Left ventricle myocardium inferior (tissue), 1 donor: Measurements from ENCODE around the gene SFTPA2. TPM values are rescaled to one million over a fixed set of nuclear protein-coding genes. Genes with fewer than 3 reads are reported as not detected.
"Not testable (repeated sequence)": the region's sequence is repeated elsewhere in the genome, so short reads cannot be mapped to it uniquely, and the experiment has no call there.

Experiments
- DNase-seq: peaks from one replicate; pipeline ENCODE4 v3.0.0-alpha.2; 2020
- H3K27ac ChIP-seq: fragments of 200-600 bp; replicated peaks from 2 replicates; pipeline ENCODE4 v1.8.0; 2021
- H3K27me3 ChIP-seq: fragments of 200-600 bp; 2 replicates; pipeline ENCODE4 v1.8.0; 2021; ENCODE audit warnings: low read depth
- H3K36me3 ChIP-seq: fragments of 200-600 bp; 2 replicates; pipeline ENCODE4 v1.8.0; 2021
- H3K4me1 ChIP-seq: fragments of 200-600 bp; 2 replicates; pipeline ENCODE4 v1.8.0; 2021
- H3K4me3 ChIP-seq: fragments of 200-600 bp; 2 replicates; pipeline ENCODE4 v1.8.0; 2021; ENCODE audit warnings: mild to moderate bottlenecking, moderate library complexity
- H3K9me3 ChIP-seq: fragments of 200-600 bp; replicated peaks from 2 replicates; pipeline ENCODE4 v1.8.0; 2021
- intact Hi-C: fragments of 100-400 bp; cut with micrococcal nuclease; formaldehyde crosslinking; loops from one replicate; pipeline ENCODE4 v1.11.0; 2022
- total RNA-seq: library from RNA; stranded (reverse); fragmentation: NEBNext Ultra II Directional; extraction: Animal tissue kit (Norgen Biotek cat#: 25700); gene quantifications from one replicate; pipeline ENCODE4 v1.2.1, GENCODE V29; 2021
- TF ChIP-seq, protein P1 (sequence below): fragments of 200-600 bp; IDR thresholded peaks from 2 replicates; pipeline ENCODE4 v1.8.0; 2021; ENCODE audit warnings: antibody characterized with exemption, mild to moderate bottlenecking, borderline replicate concordance
- donor health status: DM: no; HTN: yes; CAD: no; lungs with severe emphysema.

SFTPA2 gene
- total RNA-seq, 1 donor from 2014 or later: not detected

DNA sequence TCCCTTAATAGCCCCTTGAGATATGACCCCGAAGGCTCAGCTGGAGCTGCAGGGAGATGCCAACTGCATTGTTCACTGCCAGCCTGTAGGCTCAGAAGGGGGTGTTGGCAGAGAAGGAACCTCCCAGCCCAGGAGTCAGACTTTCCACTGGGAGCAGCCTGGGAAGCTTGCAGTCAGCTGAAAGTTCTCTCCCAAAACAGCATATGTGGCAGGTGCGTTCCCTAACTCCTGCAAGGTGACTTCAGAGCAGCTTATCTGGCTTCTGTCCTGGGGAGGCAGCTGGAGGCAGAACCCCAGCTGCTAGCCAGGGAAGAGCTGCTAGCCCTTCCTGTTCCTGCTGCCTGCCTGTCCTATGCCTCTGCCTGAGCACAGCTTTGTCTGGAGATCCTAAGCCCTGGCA, 8.1 kb downstream of the SFTPA2 start:
- Histone ChIP-seq H3K4me3 (no peak overlapping the region), H3K27ac (no peak overlapping the region), H3K9me3 (no peaks in the 10 kb centered on the region), H3K4me1 (no peaks in the 10 kb centered on the region), H3K27me3 (peaks cover 17% of the 10 kb centered on the region), H3K36me3 (no peaks in the 10 kb centered on the region)
- TF ChIP-seq, protein P1, sequence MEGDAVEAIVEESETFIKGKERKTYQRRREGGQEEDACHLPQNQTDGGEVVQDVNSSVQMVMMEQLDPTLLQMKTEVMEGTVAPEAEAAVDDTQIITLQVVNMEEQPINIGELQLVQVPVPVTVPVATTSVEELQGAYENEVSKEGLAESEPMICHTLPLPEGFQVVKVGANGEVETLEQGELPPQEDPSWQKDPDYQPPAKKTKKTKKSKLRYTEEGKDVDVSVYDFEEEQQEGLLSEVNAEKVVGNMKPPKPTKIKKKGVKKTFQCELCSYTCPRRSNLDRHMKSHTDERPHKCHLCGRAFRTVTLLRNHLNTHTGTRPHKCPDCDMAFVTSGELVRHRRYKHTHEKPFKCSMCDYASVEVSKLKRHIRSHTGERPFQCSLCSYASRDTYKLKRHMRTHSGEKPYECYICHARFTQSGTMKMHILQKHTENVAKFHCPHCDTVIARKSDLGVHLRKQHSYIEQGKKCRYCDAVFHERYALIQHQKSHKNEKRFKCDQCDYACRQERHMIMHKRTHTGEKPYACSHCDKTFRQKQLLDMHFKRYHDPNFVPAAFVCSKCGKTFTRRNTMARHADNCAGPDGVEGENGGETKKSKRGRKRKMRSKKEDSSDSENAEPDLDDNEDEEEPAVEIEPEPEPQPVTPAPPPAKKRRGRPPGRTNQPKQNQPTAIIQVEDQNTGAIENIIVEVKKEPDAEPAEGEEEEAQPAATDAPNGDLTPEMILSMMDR: no peak
- DNase-seq: no peak
- intact Hi-C loops: no loop called here

DNA sequence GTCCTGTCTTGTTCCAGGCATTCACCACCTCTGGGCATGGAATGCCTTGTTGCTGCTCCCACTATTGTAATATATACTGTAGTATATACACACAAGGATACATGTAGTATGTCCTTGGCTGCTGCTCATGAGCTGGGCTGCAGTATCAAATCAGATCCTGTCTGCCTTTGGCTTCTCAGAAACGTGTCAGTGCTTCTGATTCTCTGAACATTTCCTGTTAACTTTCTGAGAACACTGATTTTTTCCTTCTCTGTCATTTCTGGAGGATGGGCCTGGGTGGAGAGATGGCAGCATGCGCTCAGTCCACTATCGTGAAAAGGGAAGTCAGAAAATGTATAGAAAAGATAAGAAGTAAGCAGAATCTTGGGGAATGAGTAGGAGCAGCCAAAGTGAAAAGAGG, 12.2 kb downstream of the SFTPA2 start:
- TF ChIP-seq, protein P1: no peak
- H3K4me1 ChIP-seq: no peaks in the 10 kb centered on the region
- H3K27ac ChIP-seq: no peak overlapping the region
- intact Hi-C loops: no loop called here
- H3K36me3 ChIP-seq: no peaks in the 10 kb centered on the region
- no peaks in the 10 kb centered on the region for H3K9me3 ChIP-seq
- H3K4me3 ChIP-seq: no peak overlapping the region
- H3K27me3 ChIP-seq: peaks cover 13% of the 10 kb centered on the region
- DNase-seq: no peak

DNA sequence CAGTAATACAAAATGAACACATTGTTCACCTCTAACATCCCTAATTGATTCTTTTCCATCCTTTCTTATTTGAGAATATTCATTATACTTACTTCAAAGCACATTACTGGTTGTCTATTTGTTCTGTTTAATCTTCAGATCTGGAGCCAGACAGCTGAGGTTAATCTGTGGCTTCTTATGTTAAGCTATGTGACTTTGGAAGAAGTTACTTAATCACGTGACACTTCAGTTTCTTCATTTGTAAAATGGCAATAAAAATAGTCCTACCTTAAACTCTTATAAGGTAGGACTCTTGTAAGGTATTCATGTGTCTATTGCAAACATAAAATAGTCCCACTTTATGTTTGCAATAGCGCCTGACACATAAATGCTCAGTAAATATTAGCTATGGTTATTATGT, 13.1 kb downstream of the SFTPA2 start:
- H3K9me3 ChIP-seq, H3K27me3 ChIP-seq, intact Hi-C loops, H3K27ac ChIP-seq, H3K4me3 ChIP-seq, H3K36me3 ChIP-seq, DNase-seq, H3K4me1 ChIP-seq: not testable (repeated sequence)

DNA sequence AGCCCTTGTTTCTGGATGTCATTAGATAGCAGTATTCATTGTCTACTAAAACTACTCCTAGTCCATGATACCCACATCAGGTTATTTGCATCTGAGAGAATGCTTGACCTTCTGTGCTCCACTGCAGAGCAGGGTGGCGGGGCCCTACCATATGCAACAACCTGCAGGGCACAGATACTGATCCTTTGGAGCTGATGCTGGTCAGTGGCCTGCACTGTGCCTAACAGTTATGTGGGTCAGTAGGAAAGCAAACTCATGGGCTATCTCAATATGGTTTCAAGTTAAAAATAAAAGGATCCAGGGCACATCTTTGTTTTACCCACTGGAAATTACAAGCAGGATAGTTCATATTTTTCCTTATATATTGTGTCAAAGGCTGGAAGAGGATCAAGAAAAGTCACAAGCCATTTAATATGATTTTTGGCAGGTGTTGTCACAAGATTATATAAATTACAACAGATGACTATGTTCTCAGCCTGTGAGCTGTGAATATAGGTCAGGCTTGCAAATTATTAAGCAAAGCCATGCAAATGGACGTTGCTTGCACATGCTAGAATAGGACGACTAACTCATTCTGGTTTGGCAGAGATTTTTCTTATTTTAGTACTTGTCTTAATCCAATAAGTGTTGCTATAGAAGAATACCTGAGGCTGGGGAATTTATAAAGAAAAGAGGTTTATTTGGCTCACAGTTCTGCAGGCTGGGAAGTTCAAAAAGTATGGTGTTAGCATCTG, 15.1 kb downstream of the SFTPA2 start:
- H3K4me3 ChIP-seq, H3K27me3 ChIP-seq, H3K9me3 ChIP-seq, intact Hi-C loops, H3K4me1 ChIP-seq, DNase-seq, H3K36me3 ChIP-seq, H3K27ac ChIP-seq: not testable (repeated sequence)

DNA sequence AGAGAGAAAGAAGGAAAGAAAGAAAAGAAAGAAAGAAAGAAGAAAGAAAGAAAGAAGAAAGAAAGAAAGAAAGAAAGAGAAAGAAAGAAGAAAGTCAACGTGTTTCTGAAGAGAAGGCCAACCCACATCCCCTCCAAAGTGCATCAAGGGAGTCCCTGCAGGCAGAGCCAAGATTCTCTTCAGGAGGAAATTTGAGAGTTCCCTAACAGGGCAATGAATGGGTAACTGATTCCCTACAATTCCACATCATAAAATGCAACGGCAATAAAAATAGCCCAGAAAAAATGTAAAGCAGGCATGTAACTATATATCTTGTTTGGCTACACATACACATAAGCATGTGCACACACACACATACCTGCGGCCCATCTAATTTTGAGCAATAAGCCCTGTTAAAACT, 15.8 kb downstream of the SFTPA2 start:
- H3K27me3 ChIP-seq, H3K4me1 ChIP-seq, H3K4me3 ChIP-seq, H3K9me3 ChIP-seq, DNase-seq, H3K36me3 ChIP-seq, intact Hi-C loops, H3K27ac ChIP-seq: not testable (repeated sequence)

DNA sequence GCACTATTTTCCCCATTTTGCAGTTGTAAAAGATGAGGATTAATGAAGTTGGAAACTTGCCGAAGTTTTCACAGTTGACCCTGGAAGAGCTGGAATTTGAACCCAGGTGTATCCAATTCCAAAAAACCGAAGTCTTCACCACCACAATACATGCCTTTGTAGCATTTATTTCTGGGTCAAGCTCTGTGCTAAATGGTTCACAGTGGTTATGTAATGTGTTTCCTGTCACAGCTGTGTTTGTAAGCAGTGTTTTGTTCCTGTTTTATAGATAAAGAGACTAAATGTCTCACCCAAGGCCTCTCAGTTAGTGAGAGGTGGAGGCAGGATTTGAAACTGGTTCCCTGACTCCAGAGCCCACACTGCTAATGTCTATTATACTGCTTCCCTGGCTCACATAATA, 17.6 kb downstream of the SFTPA2 start:
- Histone ChIP-seq H3K4me3 (no peak overlapping the region), H3K36me3 (no peaks in the 10 kb centered on the region), H3K27me3 (no peaks in the 10 kb centered on the region), H3K9me3 (no peaks in the 10 kb centered on the region), H3K4me1 (no peaks in the 10 kb centered on the region), H3K27ac (no peak overlapping the region)
- intact Hi-C loops: no loop called here
- TF ChIP-seq, protein P1: no peak
- no peak for DNase-seq

DNA sequence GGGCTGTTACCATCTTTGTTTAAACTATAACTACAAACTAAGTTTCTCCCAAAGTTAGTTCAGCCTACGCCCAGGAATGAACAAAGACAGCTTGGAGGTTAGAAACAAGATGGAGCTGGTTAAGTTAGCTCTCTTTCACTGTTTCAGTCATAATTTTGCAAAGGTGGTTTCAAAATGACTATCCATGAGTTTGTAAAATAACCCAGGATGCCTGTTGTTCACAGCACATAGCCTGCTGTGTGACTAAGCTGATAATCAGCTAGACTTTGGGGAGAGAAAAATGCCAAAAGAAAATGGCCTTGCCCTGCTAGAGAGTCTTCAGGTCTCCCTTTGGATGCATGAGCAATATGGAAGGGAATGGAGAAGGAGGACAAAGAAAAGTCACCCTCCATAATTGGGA, 19.3 kb downstream of the SFTPA2 start:
- intact Hi-C loops, H3K4me3 ChIP-seq, H3K27me3 ChIP-seq, DNase-seq, H3K9me3 ChIP-seq, H3K36me3 ChIP-seq, H3K27ac ChIP-seq, H3K4me1 ChIP-seq: not testable (repeated sequence)

DNA sequence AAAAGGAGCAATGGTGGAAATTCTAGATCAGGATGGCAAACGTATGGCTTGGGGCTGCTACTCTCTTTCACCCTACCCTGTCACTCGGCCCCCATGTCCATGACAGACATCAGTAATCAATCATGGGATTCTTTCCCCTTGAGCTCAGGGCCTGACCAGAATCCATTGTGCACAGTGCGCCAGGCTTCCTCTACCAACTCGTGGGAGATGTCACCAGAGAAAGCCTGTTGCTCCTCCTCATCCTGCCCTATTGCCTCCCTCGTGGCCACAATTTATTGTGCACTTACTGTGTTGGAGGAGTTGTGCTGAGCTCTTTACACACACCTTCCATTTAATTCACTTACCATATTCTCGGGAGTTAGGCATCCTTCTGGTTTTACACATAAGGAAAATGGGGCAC, 21.9 kb downstream of the SFTPA2 start:
- H3K9me3 ChIP-seq, intact Hi-C loops: not testable (repeated sequence)

DNA sequence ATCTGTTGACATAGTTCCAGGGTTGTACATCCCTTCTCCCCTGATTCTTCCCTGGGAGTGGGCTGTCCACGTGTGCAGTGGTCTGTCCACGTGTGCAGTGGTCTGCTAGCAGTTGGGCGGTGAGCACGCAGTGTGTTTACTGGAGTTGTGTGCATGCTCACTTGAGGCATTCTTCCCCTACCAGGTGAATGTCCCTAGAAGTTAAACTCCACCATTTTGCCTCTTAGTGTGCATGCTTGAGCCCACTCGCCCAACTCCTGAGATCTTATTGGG, 26.4 kb downstream of the SFTPA2 start:
- intact Hi-C loops, H3K36me3 ChIP-seq, H3K27ac ChIP-seq, H3K4me3 ChIP-seq, DNase-seq, H3K4me1 ChIP-seq, H3K9me3 ChIP-seq, H3K27me3 ChIP-seq: not testable (repeated sequence)

More for the DNA sequence above, 21.9 kb downstream of the SFTPA2 start:
- not testable (repeated sequence) for H3K27me3 ChIP-seq, H3K4me1 ChIP-seq, H3K27ac ChIP-seq, H3K4me3 ChIP-seq, H3K36me3 ChIP-seq, DNase-seq

DNA sequence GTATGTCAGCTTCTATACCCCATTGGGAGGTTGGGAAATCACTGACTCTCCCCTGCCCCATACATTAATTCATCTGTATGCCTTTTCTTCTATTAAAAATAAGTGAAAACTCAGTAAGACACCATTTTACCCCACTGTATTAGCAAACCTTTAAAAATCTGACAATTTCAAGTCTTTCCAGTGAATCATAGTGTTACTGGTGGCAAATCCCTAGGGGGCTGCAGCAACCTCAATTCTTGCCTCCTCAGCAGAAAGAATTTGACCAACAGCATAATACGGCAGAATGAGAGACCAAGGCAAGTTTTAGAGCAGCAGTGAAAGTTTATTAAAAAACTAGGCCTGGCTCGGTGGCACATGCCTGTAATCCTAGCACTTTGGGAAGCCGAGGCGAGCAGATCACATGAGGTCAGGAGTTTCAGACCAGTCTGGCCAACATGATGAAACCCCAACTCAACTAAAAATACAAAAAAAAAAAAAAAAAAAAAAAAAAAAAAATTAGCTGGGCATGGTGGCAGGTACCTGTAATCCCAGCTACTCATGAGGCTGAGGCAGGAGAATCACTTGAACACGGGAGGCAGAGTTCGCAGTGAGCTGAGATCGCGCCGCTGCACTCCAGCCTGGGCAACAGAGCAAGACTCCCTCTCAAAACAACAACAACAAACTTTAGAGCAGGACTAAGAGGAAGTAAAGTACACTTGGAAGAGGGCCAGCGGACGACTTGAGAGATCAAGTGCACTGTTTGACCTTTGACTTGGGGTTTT, 26.9 kb downstream of the SFTPA2 start:
- H3K9me3 ChIP-seq, H3K27me3 ChIP-seq, H3K36me3 ChIP-seq, intact Hi-C loops, H3K4me1 ChIP-seq, DNase-seq, H3K27ac ChIP-seq, H3K4me3 ChIP-seq: not testable (repeated sequence)

DNA sequence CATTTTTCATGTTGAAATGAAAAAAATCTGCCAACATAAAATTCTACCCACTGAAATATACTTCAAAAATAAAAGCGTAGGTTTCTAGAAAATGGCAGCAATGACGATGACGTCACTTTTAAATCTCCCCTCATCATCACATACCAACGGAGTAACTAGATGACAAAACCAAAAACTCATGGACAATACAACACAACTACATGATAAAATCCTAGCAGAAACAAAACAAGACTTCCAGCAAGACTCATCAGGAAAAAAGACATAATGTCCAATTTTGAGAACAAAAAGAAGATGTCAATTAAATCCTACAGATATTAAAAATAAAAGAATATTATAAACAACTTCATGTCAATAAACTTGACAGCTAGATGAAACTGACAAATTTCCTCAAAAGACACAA, 31.9 kb downstream of the SFTPA2 start:
- DNase-seq, intact Hi-C loops: not testable (repeated sequence)

More for the DNA sequence above, 31.9 kb downstream of the SFTPA2 start:
- H3K36me3 ChIP-seq, H3K27me3 ChIP-seq, H3K4me1 ChIP-seq, H3K4me3 ChIP-seq, H3K9me3 ChIP-seq, H3K27ac ChIP-seq: not testable (repeated sequence)
